NCI-H748 (cell line): ENCODE results near the gene PCDHGA6.
"Not testable (repeated sequence)": the region's sequence is repeated elsewhere in the genome, so short reads cannot be mapped to it uniquely, and the experiment has no call there.

Experiments used
- DNase-seq: peaks from one replicate; lab custom pipeline; 2025; ENCODE audit not compliant: unreplicated experiment; lab: John Stamatoyannopoulos, UW

The PCDHGA6 gene

GRCh38 chr5:141392429-141393198, 18.9 kb downstream of the PCDHGA6 start, which contains the start of gene PCDHGA8:
Gene PCDHGA8 (plus strand): TSS chr5:141392633. CDS start chr5:141392814, 181 bp downstream.
- DNase-seq, result no peak

DNA sequence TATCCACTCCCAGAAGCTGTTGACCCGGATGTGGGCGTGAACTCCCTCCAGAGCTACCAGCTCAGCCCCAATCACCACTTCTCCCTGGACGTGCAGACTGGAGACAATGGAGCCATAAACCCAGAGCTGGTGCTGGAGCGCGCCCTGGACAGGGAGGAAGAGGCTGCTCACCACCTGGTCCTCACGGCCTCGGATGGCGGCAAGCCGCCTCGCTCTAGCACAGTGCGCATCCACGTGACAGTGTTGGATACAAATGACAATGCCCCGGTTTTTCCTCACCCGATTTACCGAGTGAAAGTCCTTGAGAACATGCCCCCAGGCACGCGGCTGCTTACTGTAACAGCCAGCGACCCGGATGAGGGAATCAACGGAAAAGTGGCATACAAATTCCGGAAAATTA, 19.6 kb downstream of the PCDHGA6 start:
- DNase-seq, result no peak

- not testable (repeated sequence) for DNase-seq
Observed at GRCh38 chr5:141394401-141395187, 20.9 kb downstream of the PCDHGA6 start.

- DNase-seq, result peak; percentile 79
Observed at GRCh38 chr5:141397756-141398551, 24.3 kb downstream of the PCDHGA6 start, which contains the start of gene PCDHGB5. Gene PCDHGB5 (plus strand): TSS chr5:141397947. CDS start chr5:141398128, 181 bp downstream.

GRCh38 chr5:141398608-141399007, 24.9 kb downstream of the PCDHGA6 start:
- no peak for DNase-seq

DNA sequence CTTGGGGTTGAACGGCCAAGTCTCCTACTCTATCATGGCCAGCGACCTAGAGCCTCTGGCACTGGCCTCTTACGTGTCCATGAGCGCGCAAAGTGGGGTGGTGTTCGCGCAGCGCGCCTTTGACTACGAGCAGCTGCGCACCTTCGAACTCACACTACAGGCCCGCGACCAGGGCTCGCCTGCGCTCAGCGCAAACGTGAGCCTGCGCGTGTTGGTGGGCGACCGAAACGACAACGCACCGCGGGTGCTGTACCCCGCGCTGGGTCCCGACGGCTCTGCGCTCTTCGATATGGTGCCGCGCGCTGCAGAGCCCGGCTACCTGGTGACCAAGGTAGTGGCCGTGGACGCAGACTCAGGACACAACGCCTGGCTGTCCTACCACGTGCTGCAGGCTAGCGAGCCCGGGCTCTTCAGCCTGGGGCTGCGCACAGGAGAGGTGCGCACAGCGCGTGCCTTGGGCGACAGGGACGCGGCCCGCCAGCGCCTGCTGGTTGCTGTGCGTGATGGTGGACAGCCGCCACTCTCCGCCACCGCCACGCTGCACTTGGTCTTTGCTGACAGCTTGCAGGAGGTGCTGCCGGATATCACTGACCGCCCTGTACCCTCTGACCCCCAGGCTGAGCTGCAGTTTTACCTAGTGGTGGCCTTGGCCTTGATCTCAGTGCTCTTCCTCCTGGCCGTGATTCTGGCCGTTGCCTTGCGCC, 26.0 kb downstream of the PCDHGA6 start:
- DNase-seq, result no peak

DNA sequence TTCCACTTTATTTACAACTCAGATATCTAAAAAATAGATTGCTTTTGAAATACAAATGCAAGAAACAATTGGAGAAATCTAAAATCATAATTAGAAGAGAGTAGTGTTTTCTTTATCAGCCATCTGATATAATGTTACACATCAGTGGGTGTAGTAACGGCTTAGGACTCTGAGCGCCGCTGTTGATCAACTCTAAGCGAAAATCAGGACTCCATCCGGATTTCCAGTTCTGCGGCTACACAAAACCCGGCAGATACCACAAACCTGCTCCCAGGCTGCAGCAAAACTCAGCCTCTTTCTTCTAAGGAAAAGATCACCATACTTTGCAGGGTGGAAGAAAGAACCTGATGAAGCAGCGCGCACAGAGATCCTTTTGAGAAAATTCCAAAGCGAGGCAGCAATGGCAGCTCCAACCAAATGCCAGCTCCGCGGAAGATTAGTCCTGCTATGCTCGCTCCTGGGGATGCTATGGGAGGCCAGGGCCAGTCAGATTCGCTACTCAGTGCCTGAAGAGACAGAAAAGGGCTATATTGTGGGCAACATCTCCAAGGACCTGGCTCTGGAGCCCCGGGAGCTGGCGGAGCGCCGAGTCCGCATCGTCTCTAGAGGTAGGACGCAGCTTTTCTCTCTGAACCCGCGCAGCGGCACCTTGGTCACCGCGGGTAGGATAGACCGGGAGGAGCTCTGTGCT, 29.0 kb downstream of the PCDHGA6 start, which contains the start of gene PCDHGA9:
Gene PCDHGA9 (plus strand): TSS at position 226 of the 691 bp plus-strand sequence. CDS start 175 bp downstream, at position 401.
- DNase-seq, result no peak

GRCh38 chr5:141403387-141403786, 29.7 kb downstream of the PCDHGA6 start:
- no peak for DNase-seq

GRCh38 chr5:141407790-141408505, 34.3 kb downstream of the PCDHGA6 start, which contains the start of gene PCDHGB6:
Gene PCDHGB6 (plus strand): TSS chr5:141408021. CDS start chr5:141408203, 182 bp downstream.
- DNase-seq, result not testable (repeated sequence)

DNA sequence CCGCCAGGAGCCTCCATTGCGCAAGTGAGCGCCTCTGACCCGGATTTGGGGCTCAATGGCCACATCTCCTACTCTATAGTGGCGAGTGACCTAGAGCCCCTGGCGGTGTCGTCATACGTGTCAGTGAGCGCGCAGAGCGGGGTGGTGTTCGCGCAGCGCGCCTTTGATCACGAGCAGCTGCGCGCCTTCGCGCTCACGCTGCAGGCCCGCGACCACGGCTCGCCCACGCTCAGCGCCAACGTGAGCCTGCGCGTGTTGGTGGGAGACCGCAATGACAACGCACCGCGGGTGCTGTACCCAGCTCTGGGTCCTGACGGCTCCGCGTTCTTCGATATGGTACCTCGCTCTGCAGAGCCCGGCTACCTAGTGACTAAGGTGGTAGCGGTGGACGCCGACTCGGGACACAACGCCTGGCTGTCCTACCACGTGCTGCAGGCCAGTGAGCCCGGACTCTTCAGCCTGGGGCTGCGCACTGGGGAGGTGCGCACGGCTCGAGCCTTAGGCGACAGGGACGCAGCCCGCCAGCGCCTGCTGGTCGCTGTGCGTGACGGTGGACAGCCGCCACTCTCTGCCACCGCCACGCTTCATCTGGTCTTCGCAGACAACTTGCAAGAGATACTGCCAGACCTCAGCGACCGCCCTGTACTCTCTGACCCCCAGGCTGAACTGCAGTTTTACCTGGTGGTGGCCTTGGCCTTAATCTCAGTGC, 36.1 kb downstream of the PCDHGA6 start:
- no peak for DNase-seq

- DNase-seq, result no peak
Observed at GRCh38 chr5:141411575-141411974, 37.9 kb downstream of the PCDHGA6 start.

GRCh38 chr5:141412854-141413539, 39.3 kb downstream of the PCDHGA6 start, which contains the start of gene PCDHGA10:
Gene PCDHGA10 (plus strand): TSS chr5:141412987. CDS start chr5:141413176, 189 bp downstream.
- peak; percentile 81 for DNase-seq

DNA sequence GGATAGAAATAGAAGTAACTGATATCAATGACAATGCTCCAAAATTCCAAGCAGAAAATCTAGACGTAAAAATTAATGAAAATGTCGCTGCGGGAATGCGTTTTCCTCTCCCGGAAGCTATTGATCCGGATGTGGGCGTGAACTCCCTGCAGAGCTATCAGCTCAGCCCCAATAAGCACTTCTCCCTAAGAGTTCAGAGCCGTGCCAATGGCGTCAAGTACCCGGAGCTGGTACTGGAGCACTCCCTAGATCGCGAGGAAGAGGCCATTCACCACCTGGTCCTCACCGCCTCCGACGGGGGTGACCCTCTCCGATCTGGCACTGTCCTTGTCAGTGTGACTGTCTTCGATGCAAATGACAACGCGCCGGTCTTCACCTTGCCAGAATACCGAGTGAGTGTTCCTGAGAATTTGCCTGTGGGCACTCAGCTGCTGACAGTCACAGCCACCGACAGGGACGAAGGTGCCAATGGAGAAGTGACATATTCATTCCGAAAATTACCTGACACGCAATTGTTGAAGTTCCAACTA, 39.9 kb downstream of the PCDHGA6 start:
- DNase-seq, result peak; percentile 50

DNA sequence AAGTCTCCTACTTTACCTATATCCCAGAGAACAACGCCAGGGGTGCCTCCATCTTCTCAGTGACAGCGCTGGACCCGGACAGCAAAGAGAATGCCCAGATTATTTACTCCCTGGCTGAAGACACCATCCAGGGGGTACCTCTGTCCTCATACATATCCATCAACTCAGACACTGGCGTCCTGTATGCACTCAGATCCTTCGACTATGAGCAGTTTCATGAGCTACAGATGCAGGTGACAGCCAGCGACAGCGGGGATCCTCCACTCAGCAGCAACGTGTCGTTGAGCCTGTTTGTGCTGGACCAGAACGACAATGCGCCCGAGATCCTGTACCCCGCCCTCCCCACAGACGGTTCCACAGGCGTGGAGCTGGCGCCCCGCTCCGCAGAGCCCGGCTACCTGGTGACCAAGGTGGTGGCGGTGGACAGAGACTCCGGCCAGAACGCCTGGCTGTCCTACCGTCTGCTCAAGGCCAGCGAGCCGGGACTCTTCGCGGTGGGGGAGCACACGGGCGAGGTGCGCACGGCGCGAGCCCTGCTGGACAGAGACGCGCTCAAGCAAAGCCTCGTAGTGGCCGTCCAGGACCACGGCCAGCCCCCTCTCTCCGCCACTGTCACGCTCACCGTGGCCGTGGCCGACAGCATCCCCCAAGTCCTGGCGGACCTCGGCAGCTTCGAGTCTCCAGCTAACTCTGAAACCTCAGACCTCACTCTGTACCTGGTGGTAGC, 41.0 kb downstream of the PCDHGA6 start:
- DNase-seq, result not testable (repeated sequence)

GRCh38 chr5:141415275-141415618, 41.6 kb downstream of the PCDHGA6 start:
- DNase-seq, result not testable (repeated sequence)

DNA sequence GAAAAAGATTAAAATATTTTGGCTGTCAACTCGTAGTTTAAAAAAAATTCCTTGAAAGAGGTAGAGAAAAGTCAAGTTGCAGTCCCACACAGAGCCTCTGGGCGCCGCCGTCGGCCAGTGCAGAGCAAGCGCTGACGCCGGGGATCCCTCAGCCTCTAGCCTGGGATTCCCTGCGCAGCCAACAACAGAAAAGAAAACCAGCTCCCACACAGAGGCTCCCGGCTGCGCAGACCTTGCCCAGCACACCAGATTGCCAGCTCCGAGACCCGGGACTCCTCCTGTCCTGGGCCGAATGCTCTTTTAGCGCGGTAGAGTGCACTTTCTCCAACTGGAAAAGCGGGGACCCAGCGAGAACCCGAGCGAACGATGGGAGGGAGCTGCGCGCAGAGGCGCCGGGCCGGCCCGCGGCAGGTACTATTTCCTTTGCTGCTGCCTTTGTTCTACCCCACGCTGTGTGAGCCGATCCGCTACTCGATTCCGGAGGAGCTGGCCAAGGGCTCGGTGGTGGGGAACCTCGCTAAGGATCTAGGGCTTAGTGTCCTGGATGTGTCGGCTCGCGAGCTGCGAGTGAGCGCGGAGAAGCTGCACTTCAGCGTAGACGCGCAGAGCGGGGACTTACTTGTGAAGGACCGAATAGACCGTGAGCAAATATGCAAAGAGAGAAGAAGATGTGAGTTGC, 43.9 kb downstream of the PCDHGA6 start, which contains the start of gene PCDHGB7:
Gene PCDHGB7 (plus strand): TSS at position 184 of the 679 bp plus-strand sequence. CDS start 183 bp downstream, at position 367.
- not testable (repeated sequence) for DNase-seq
